Muscle of back (tissue), 11 donors: ENCODE measurements around the gene PDK4. TPM values are rescaled to one million over a fixed set of nuclear protein-coding genes. Genes with fewer than 3 reads are reported as not detected.
"Not testable (repeated sequence)": the region's sequence is repeated elsewhere in the genome, so short reads cannot be mapped to it uniquely, and the experiment has no call there.

Experiments used
- DNase-seq, 3 donors: peaks; one replicate each; pipeline versions ENCODE4 v3.0.0 to v3.0.0-alpha.2; 2013
- polyA plus RNA-seq, 10 donors: library from polyadenylated mRNA; unstranded; fragments of 120-200 nt; gene quantifications; one replicate each; pipeline ENCODE4 v1.2.1, GENCODE V29; 2013; ENCODE audit not compliant: insufficient read length in 10 of 10

Gene PDK4
- polyA plus RNA-seq, 10 donors: 9.0 to 25.3 (median 15.7) TPM

DNA sequence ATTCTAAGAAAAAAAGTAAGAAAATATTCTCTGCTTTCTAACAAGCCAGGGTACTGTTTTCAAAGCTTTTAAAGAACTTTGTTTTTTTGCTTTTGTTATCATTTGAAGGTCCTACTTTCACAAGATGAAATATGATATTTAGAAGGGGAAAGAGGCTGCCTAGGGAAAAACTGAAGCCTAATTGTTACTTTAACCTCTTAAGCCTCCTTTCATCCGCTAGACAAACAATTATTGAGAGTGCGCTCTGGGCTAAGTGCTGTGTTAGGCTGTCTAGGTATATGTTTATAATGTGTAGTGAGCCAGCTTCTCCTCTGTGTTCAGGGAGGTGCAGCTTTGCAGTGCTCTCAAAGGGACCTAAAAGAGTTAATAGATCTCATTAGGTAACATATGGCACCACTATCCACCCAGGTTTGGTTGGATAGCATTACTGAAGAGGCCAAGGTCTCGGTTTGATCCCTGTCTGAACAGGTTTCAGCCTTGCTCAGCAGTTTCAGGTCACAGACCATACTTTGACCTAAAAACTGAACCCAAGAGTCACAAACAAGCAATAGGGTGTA lies 17.9 kb downstream of the PDK4 start:
- no peak for DNase-seq

DNA sequence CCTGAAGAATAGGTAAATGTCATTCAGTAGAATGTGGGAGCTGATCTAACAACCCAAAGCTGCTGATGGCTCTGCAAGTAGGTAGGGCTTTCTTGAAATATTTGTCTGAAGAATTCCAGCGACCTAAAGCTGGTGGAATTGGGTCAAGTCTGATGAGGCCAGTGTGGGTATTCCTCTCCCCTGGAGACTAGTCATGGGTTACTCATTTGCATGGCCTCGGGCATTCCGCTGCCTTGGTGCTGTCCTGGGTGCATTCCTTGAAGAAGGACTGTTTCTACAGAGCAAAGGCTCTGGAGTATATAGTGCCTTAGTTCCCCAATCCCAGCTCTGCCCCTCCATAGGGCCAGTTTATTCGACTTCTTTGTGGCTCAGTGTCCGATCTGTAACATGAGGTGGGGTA lies 19.2 kb downstream of the PDK4 start:
- DNase-seq: no peak

DNA sequence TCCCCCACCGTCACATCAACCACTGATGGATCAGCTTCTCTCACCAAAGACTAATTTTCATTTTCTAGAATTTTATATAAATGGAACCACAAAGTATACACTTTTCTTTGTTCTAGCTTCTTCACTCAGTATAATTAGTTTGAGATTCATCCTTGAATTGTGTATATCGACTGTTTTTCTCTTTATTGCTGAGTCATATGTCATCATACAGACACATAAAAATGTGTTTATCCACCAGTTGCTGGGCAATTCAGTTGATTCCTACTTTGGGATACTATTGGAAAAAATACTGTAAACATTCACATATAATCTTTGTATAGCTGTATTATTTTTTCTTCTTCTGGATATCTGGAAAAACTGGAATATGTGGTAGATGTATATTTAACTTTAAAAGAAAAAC lies 26.6 kb downstream of the PDK4 start:
- DNase-seq: no peak

DNA sequence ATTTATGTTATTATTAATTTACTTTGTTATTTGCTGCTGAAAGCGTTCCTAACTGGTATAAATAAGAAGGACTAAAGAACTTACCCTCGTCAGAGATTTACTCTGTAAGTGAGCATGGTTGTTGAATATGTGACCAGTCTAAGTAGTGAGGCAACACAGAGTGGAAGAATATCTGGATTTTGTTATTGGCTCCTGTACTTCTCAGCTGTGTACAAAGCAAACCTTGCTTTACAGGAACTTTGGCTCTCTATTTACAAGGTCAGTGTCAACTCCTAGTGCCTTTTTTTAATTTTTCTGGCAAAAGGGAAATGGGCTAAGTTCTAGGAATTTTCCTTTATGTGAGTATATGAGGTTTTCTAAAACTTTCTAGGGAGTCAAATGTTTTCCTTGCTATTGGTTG lies 35.6 kb downstream of the PDK4 start:
- no peak for DNase-seq

DNA sequence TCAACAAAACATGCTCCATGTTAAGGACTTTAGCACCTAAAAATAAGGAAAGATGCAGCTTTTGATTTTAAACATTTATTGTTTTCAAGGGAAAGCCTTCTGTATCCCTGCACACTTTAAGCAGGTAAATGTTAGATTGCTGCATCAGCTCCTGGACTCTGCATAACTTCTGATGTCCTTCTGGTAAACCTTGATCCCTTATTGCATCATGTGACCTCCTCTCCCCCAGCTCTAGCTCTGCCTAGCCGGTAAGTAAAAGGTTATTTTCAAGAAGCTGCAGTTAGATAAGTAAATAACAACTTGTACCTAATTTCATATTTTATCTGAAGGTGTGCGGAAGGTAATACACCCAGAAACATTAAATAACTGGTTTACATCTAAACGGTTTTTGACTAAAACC lies 37.5 kb downstream of the PDK4 start:
- DNase-seq: no peak

DNA sequence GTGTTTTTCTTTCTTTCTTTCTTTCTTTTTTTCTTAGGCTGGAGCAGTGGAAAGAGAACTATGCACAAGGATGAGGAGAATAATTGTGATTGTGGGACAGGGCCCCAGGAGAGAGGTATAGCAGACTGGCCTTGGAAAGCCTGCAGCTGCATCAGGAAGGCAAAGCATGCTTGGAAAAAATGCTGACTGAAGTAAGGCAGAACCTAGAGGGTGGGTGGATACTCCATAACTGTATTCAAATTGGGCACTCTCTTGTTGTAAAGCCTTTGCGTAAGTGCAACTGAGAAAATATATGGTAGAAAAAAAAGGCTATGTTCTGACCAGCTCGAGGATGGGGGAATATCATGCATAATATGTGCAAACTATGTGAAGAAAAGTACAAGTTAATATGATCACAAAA lies 39.5 kb downstream of the PDK4 start:
- no peak for DNase-seq

DNA sequence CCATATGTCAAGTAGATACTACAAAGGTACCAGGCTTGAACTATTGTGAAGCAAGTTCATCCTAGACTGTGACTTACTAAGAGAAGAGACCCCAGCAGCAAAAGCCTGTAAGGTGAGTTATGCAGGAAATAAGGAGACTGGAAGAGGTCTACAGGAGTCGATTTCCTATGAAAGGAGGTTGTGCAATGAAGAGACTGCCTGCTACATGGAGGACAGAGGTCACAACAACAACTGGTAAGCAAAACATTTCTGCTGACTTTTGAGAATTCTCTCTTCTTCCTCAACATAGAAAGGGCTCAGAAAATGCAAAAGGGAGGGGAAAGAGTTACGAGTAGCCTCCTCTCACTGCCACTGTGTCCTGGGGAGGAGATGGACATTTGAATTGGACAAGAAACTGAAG lies 42.4 kb downstream of the PDK4 start:
- DNase-seq: no peak

DNA sequence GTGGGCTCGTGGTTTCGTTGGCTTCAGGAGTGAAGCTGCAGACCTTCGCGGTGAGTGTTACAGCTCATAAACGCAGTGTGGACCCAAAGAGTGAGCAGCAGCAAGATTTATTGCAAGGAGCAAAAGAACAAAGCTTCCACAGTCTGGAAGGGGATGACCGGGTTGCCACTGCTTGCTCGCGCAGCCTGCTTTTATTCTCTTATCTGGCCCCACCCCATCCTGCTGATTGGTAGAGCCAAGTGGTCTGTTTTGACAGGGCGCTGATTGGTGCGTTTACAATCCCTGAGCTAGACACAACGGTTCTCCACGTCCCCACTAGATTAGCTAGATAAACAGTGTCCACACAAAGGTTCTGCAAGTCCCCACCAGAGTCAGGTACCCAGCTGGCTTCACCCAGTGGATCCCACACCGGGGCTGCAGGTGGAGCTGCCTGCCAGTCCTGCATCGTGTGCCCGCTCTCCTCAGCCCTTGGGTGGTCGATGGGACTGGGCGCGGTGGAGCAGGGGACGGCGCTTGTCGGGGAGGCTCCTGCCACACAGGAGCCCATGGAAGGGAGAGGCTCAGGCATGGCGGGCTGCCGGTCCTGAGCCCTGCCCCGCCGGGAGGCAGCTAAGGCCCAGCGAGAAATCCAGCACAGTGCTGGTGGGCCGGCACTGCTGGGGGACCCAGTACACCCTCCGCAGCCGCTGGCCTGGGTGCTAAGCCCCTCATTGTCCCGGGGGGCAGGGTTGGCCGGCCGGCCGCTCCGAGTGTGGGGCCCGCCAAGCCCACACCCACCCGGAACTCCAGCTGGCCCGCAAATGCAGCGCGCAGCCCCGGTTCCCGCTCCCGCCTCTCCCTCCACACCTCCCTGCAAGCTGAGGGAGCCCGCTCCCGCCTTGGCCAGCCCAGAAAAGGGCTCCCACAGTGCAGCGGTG lies 44.0 kb downstream of the PDK4 start:
- DNase-seq: not testable (repeated sequence)

DNA sequence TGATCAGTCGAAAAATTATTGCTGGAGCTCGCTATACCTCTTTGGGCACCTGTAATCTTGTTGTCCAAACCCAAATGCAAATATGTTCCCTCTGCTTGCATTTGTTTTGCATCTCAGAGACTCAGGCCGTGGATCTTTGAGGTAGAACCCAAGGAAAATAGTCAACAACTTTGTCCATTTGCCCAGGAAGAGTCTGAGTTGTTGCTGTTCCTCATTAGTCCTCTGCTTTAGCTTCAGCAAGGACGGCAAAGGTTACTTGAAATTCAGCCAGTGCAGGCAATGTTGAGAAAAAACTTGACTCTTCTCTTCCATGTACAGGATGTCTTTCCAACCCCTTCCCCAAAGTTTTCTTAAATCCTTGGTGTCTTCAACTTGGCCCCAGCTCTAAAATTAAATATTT lies 45.8 kb downstream of the PDK4 start:
- no peak for DNase-seq

DNA sequence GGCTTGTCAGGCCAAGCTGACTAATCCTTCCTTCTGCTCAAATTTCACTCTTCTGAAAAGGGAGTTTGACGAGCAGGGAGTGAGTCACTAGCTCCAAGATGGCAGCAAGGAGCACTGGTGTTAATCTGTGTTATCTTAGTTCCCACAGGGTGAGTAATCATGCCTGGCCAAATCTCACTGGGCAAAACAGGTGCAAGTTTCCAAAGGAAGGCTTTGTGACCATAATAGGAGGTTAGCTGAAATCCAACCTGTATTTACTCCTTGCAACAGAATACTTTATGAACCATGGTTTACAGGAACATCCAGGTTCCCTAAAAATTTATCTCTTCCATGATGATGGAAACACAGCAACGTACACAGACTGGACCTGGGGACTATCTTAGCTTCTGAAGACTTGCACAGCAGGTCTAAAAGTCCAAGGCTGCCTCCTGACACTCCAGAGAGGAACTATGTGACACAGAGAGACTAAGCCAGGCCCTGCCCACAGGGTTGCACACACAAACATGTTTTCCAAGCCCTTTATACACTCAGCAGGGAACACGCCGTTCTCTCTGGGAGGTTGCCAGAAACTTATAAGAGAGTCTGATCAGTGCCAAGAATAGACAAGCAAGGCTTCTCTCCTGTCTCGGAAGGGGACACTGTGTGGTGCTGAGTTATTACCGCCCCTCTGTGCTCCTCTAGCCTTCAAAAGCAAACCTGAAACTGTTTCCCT lies 46.3 kb downstream of the PDK4 start:
- DNase-seq: peak; percentile 88 to 92 (median 88)

DNA sequence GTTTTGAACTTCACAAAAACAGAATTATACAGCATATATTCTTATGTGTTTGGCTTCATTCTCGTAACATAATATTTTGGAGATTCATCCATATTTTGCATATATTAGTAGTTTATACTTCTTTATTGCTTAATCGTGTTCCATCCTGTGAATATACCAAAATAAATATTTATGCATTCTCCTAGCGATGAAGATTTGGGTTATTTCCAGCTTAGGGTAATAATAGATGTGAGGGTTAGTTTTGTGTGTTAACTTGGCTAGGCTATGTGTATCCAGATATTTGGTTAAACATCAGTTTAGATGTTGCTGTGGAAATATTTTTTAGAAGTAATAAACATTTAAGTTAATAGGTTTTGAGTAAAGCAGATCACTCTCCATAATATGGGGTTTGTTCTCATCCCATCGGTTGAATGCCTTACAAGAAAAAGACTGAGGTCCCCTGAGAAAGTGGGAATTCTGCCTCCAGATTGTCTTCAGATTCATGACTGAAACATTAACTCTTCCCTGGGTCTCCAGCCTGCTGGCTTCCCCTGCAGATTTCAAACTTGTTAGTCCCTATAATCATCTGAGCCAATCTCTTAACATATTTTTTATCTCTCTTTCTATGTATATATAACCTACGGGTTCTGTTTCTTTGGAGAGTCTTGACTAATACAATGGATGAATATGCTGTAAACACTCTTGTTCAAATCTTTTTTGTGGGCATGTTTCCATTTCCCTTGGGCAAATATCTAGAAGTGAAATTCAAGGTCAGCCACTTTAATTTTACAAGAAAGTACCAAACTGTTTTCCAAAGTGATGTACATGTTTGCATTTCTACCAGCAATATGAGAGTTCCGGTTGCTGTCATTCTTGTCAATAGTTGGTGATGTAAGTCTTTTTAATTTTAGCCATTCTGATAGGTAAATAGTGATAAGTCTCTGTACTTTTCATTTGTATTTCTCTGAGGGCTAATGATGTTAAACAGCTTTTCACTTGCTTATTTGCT lies 48.7 kb downstream of the PDK4 start:
- DNase-seq: peak; percentile 22 to 79 (median 61)

DNA sequence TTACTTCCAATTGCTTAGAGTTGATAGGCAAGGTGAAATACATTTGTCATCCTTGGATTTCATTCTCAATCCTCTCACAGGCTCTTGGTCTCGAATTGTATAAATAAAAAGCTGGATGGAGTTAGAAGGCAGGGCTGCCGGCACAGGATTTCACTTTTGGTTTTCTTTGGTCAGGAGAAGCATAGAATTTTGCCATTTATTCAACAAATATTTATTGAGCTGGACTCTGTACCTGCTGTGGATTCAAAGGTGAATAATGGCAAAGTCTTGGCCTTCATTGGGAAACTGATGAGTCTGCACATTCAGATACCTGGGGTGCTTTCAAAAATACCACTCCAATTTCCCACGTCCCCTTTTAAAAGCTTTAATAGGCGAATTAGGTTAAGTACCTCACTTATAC lies 49.7 kb downstream of the PDK4 start:
- no peak for DNase-seq

DNA sequence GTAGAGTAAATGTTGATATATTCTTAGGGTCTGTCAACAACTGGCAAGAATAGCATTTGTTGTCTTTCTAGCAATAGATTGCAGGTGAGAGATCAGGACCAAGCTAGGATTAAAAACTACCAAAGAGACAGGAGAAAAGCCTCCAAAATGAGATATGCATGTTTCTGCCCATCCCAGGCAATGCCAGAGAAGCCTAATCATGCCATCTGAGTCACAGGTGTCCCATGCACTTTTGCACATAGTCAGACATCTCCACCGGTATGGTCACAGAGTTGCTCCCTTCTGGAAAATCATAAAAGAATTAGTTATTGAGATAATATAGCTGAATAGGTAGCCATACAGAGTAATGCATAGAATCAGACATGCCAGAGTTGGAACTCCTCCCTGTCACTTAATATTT lies 50.6 kb downstream of the PDK4 start:
- no peak for DNase-seq

DNA sequence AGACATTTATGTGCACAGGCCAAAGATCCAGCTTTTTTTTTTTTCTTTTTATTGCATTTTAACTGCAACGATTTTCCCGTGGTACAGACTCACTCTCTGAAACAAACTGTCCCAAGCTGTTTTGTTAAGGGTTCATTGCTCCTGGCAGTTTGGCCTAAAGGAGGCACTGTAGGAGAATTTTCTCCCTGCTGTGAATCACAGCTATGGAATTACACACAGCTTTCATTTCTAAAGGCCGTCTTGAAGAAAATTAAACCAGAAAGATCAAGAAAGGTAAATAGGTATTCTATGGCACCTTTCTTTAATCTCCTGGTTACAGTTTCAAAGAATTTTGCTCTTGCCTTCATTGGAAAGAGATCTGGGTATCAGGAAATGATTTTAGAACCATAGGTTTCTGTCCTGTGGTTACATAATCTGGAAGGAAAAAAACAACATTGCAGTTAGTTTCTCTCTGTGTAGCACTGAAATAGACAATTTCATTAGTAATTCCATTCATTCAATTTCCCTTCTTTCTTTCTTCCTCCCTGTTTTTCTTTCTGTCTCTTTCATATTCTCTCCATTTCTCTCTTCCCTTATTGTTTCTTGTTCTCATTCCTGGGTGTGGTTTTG lies 51.2 kb downstream of the PDK4 start:
- DNase-seq: peak; percentile 54 to 86 (median 69)

DNA sequence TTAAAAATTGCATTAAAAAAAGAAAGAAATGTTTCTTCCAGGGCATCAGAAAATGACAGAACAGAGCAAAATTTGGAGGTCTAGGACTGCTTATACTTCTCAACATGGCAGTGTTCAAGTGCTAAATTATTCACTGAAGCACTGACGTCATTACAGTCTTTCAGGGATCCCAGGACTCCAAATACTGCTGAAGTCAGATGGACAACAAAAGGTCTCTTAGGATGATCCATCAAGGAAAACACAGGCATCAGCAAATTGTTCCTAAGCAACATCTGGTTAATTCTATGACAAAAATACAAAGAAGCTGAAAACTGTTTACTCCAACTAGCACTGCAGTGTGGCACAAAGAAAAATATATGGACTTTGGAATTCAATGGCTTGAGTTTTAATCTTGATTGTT lies 52.1 kb downstream of the PDK4 start:
- no peak for DNase-seq

DNA sequence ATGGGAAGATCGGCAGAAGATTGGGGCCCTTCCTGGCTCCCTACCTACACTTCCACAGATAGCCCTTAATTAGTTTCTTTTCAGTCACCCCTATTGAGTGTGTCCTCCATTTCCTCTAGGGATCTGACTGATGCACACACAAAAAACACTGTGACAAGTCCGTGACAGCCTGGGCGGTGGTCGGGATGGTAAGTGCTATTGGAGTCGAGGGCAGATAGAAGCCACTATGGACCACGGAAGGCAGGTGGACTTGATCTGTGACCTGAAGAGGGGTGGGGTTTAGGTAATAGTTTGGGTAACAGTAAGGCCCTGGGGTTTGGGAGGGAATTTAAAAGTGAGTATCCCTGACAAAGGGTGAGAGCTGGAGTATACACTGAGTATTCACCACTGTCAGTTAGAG lies 53.0 kb downstream of the PDK4 start:
- no peak for DNase-seq

DNA sequence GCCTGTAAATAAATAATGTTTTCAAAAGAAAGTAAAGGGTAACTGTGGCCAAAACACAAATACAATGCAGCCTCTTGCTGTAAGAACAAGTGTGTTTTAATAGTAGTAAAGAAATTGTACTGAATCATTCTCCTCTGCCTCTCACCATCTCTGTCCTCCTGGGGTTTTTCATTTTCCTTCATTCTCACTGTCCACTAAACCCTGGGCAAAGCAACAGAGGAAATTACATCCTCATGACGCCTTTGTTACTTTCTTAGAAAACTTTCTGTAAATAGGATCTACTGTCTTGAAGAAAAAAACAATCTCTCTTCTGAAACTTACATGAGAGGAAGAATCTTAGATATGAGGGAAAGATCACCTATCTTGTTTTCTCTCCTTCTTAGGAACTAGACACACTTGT lies 56.0 kb downstream of the PDK4 start:
- DNase-seq: peak in 1 of 3 donors; percentile 63

DNA sequence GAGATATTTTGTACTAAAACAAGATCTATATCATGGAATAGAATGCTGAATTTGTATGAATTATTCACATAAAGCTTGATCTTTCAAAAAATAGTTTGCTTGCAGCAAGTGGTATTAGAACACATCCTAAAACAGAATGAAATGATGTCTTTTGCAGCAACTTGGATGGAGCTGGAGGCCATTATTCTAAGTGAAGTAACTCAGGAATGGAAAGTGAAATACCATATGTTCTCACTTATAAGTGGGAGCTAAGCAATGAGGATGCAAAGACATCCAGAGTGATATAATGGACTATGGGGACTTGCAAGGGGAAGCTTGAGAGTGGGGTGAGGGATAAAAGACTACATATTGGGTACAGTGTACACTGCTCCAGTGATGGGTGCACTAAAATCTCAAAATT lies 56.9 kb downstream of the PDK4 start:
- peak in 1 of 3 donors; percentile 61 for DNase-seq

DNA sequence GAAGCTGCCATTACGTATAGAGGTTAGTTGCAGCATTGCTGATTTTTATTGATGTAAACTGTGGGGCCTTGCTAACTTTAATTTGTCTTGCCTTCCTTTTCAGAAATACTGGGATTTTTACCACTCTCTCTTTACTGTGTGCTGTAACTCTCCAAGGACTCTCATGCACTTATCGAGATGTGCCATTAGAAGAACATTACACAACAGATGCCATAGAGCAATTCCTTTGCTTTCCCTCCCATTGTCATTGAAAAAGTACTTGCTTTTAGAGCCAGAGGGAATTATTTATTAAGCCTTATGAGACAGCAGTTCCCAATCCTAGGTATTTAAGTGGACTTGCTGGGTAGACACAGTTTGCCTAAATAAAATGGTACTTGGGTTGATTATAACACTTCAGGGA lies 58.8 kb downstream of the PDK4 start:
- DNase-seq: no peak

DNA sequence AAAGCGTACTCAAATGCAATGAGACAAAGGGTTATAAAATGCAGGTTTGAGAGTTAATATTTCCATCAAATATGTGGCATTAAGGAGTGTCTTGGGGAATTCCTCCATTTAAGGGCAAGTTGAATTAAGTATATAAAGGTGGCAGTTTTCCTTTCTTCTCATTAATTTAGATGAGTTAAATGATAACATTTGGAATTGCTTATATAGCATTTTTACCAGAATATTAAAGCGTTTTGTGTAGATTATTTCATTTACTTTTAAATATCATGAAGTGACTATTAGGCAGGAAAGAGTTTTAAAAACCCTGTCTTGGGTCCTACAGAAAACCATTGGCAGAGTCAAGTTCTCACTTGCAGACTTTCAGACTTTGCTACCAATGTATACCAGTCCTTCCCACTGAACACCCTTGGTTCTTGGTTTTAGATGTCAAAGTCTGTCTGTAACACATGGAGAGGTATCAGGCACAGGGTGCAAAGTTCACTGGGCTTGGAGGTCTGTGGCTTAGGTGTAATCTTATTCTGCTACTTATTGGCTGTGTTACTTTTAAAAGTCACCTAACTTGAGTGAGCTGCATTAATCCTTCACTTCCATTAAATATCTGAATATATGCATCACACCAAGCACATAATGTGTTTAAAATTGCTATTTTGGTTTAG lies 59.5 kb downstream of the PDK4 start:
- DNase-seq: no peak

DNA sequence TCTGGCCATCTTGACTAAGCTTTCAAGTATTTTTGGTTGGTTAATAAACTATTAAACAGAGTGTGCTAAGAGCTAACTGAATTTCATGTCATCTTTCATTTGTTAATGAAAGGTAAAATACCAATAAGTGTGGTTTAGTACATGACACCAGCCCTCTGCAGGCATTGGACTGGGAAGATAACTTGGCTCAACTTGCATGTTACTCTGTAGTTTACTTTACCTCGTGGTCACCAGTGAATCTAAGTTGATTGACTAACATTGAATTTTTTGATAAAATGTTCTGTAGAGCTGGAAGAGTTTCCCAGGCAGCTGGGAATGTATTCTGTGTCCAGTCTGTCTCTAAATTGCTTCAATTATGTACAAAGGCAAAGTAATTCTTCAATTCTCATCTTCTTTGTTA lies 60.7 kb downstream of the PDK4 start:
- no peak for DNase-seq
